ENCODE measurements around the gene UROS.

UROS gene

DNA sequence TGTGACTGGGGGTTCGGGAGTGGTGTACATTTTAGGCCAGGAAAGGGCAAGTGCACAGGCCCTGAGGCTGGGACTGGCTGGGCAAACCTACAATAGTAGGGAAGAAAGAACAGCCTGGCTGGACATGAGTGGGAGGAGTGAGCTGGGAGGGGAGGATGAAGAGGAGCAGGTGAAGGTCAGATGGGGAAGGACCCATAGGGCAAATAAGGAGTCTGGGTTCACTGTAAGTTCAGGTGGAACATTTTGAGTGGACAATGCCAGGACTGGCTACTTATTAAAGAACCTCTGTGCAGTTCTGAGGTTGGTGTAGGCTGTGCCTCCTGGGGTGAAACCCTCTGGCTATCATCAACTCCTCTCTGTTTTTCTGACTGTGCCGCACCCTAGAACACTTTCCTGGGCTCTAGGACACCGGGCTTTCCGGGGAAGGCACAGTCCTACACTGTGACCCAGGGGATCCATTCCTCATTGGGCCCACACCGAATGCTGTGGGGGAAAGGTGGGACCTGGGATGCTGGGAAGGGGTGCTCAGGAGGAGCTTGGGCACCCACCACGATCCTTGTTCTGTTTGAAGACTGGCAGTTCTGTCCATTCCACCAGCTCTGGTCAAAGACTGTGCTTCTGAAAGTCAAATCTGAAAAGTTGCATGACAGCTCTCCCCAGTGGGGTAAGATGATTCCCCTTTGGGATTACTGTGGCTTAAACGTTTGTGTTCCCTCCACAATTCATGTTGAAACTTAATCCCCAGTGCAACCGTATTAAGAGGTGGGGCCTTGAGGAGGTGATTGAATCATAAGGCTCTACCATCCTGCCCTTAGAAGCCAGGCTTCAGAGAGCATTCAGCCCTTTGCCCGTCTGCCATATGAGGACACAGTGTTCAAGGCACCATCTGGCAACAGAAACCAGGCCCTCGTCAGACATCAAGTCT, 43.4 kb downstream of the UROS start:
- no peak overlapping the region for H3K4me3 ChIP-seq (ENCODE audit: low read depth, low read length)
- TF ChIP-seq, protein P1, sequence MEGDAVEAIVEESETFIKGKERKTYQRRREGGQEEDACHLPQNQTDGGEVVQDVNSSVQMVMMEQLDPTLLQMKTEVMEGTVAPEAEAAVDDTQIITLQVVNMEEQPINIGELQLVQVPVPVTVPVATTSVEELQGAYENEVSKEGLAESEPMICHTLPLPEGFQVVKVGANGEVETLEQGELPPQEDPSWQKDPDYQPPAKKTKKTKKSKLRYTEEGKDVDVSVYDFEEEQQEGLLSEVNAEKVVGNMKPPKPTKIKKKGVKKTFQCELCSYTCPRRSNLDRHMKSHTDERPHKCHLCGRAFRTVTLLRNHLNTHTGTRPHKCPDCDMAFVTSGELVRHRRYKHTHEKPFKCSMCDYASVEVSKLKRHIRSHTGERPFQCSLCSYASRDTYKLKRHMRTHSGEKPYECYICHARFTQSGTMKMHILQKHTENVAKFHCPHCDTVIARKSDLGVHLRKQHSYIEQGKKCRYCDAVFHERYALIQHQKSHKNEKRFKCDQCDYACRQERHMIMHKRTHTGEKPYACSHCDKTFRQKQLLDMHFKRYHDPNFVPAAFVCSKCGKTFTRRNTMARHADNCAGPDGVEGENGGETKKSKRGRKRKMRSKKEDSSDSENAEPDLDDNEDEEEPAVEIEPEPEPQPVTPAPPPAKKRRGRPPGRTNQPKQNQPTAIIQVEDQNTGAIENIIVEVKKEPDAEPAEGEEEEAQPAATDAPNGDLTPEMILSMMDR (IDR thresholded peaks at IDR 0.05; ENCODE audit: low read depth, low read length), result no peak

DNA sequence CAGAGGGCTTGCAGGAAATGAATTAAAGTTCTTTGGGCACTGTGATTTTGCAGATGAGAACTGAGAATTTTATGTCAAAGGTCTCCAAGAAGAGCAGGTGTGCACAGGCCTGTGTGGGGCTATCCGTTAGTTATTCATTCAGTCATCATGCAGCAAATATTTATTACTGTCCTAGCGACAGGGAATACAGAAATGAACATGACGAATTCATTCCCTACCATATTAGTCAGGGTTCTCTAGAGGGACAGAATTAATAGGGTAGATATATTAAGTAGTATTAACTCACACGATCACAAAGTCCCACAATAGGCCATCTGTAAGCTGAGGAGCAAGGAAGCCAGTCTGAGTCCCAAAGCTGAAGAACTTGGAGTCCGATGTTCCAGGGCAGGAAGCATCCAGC, 44.5 kb downstream of the UROS start:
- TF ChIP-seq, protein P1 (IDR thresholded peaks at IDR 0.05; ENCODE audit: low read depth, low read length), result no peak
- no peak overlapping the region for H3K4me3 ChIP-seq (ENCODE audit: low read depth, low read length)

DNA sequence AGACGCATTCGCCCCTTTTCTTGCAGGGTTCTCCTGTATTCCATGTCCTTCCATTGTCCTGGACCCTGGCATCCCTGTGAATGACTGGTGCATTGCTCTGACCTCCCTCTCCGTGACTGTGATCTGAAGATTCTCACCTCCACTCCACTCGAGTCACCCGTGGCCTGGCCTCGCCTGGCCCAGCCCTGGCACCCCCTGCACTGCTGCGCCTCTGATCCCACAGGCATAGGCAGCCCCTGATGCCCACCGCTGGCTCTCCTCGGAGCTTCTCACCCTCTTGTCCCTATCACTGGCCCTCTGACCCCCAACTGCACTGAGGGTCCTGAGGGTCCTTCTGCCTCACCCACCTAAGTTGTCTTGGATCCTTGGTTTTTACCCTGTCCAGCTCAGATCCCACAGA, 45.3 kb downstream of the UROS start:
- no peak overlapping the region for H3K4me3 ChIP-seq (ENCODE audit: low read depth, low read length)
- TF ChIP-seq, protein P1 (IDR thresholded peaks at IDR 0.05; ENCODE audit: low read depth, low read length), result no peak

- H3K4me3 ChIP-seq (ENCODE audit: low read depth, low read length), result no peak within 1 kb of the TSS
- TF ChIP-seq, protein P1 (IDR thresholded peaks at IDR 0.05; ENCODE audit: low read depth, low read length), result no peak
Observed at GRCh38 chr10:125775491-125776106, 47.5 kb downstream of the UROS start, which contains the start of gene MMP21. MMP21 (minus strand) TSS chr10:125775821; CDS start chr10:125775821, 0 bp downstream.

- TF ChIP-seq, protein P1 (IDR thresholded peaks at IDR 0.05; ENCODE audit: low read depth, low read length), result no peak
- no peak overlapping the region for H3K4me3 ChIP-seq (ENCODE audit: low read depth, low read length)
Observed at GRCh38 chr10:125774581-125775191, 48.4 kb downstream of the UROS start.

- H3K4me3 ChIP-seq (ENCODE audit: low read depth, low read length), result no peak overlapping the region
- TF ChIP-seq, protein P1 (IDR thresholded peaks at IDR 0.05; ENCODE audit: low read depth, low read length), result no peak
Observed at GRCh38 chr10:125773687-125774543, 49.1 kb downstream of the UROS start.

Measured in WI38 (cell line).